Measurements from ENCODE around the gene SPACDR.

- no peak for TF ChIP-seq CTCF (IDR thresholded peaks at IDR 0.05)
- no peak for TF ChIP-seq POLR2A (IDR thresholded peaks at IDR 0.05)
Measured at GRCh38 chr7:100488333-100489095, 24.5 kb upstream of the SPACDR start.
